Measurements from ENCODE around the gene MED9.

Gene MED9

GRCh38 chr17:17539591-17539990, 62.8 kb downstream of the MED9 start:
- Histone ChIP-seq H3K4me3 (ENCODE audit: low read depth, low read length, poor library complexity, severe bottlenecking) (no peak overlapping the region), H3K9me2 (ENCODE audit: low read depth, low read length) (no peaks in the 10 kb centered on the region), H3K79me2 (ENCODE audit: insufficient read depth, low read length) (no peaks in the 10 kb centered on the region), H3K9ac (ENCODE audit: low read length) (no peak overlapping the region), H3K9me3 (ENCODE audit: low read length) (no peaks in the 10 kb centered on the region), H2AFZ (ENCODE audit: low read length) (no peak overlapping the region), H3K27me3 (ENCODE audit: insufficient read depth, low read length) (peaks cover 7% of the 10 kb centered on the region; the same call in 1 of the 2 replicates), H3F3A (ENCODE audit: insufficient read depth, low read length) (no peaks in the 10 kb centered on the region), H3K27ac (ENCODE audit: low read depth, low read length, poor library complexity, severe bottlenecking) (no peak overlapping the region), H3K4me2 (ENCODE audit: low read length) (no peak overlapping the region), H3K36me3 (ENCODE audit: insufficient read depth, low read length) (no peaks in the 10 kb centered on the region), H4K20me1 (ENCODE audit: insufficient read depth, low read length) (no peaks in the 10 kb centered on the region), H3K4me1 (ENCODE audit: insufficient read depth, low read length, severe bottlenecking) (no peaks in the 10 kb centered on the region)
- TF ChIP-seq EZH2 (IDR thresholded peaks at IDR 0.05; ENCODE audit: borderline replicate concordance, low read length) (no peak), CTCF (IDR thresholded peaks at IDR 0.05; ENCODE audit: low read length) (no peak)

GRCh38 chr17:17540278-17540906, 63.6 kb downstream of the MED9 start:
- TF ChIP-seq EZH2 (IDR thresholded peaks at IDR 0.05; ENCODE audit: borderline replicate concordance, low read length) = no peak
- TF ChIP-seq CTCF (IDR thresholded peaks at IDR 0.05; ENCODE audit: low read length) = no peak
- no peak overlapping the region for H3K4me2 ChIP-seq (ENCODE audit: low read length)
- no peaks in the 10 kb centered on the region for H4K20me1 ChIP-seq (ENCODE audit: insufficient read depth, low read length)
- no peaks in the 10 kb centered on the region for H3K79me2 ChIP-seq (ENCODE audit: insufficient read depth, low read length)
- no peaks in the 10 kb centered on the region for H3F3A ChIP-seq (ENCODE audit: insufficient read depth, low read length)
- no peak overlapping the region for H3K27ac ChIP-seq (ENCODE audit: low read depth, low read length, poor library complexity, severe bottlenecking)
- H3K9me3 ChIP-seq (ENCODE audit: low read length) = no peaks in the 10 kb centered on the region
- H3K9me2 ChIP-seq (ENCODE audit: low read depth, low read length) = no peaks in the 10 kb centered on the region
- H2AFZ ChIP-seq (ENCODE audit: low read length) = no peak overlapping the region
- H3K4me3 ChIP-seq (ENCODE audit: low read depth, low read length, poor library complexity, severe bottlenecking) = no peak overlapping the region
- H3K4me1 ChIP-seq (ENCODE audit: insufficient read depth, low read length, severe bottlenecking) = no peaks in the 10 kb centered on the region
- H3K9ac ChIP-seq (ENCODE audit: low read length) = no peak overlapping the region
- H3K36me3 ChIP-seq (ENCODE audit: insufficient read depth, low read length) = no peaks in the 10 kb centered on the region
- peaks cover 7% of the 10 kb centered on the region; the same call in 1 of the 2 replicates for H3K27me3 ChIP-seq (ENCODE audit: insufficient read depth, low read length)

GRCh38 chr17:17540935-17541639, 64.3 kb downstream of the MED9 start:
- Histone ChIP-seq H3K4me1 (ENCODE audit: insufficient read depth, low read length, severe bottlenecking) (no peaks in the 10 kb centered on the region), H2AFZ (ENCODE audit: low read length) (no peak overlapping the region), H4K20me1 (ENCODE audit: insufficient read depth, low read length) (no peaks in the 10 kb centered on the region), H3K27me3 (ENCODE audit: insufficient read depth, low read length) (peaks cover 6% of the 10 kb centered on the region; the same call in 1 of the 2 replicates), H3K4me2 (ENCODE audit: low read length) (no peak overlapping the region), H3K36me3 (ENCODE audit: insufficient read depth, low read length) (no peaks in the 10 kb centered on the region), H3F3A (ENCODE audit: insufficient read depth, low read length) (no peaks in the 10 kb centered on the region), H3K9ac (ENCODE audit: low read length) (no peak overlapping the region), H3K79me2 (ENCODE audit: insufficient read depth, low read length) (no peaks in the 10 kb centered on the region), H3K4me3 (ENCODE audit: low read depth, low read length, poor library complexity, severe bottlenecking) (no peak overlapping the region), H3K27ac (ENCODE audit: low read depth, low read length, poor library complexity, severe bottlenecking) (no peak overlapping the region), H3K9me2 (ENCODE audit: low read depth, low read length) (no peaks in the 10 kb centered on the region), H3K9me3 (ENCODE audit: low read length) (no peaks in the 10 kb centered on the region)
- TF ChIP-seq CTCF (IDR thresholded peaks at IDR 0.05; ENCODE audit: low read length) (no peak), EZH2 (IDR thresholded peaks at IDR 0.05; ENCODE audit: borderline replicate concordance, low read length) (no peak)
